Measurements from ENCODE around the gene RASA2. TPM values are rescaled to one million over a fixed set of nuclear protein-coding genes. Genes with fewer than 3 reads are reported as not detected.

The RASA2 gene
- total RNA-seq, 1 donor from 2014 or later = 13.2 TPM

DNA sequence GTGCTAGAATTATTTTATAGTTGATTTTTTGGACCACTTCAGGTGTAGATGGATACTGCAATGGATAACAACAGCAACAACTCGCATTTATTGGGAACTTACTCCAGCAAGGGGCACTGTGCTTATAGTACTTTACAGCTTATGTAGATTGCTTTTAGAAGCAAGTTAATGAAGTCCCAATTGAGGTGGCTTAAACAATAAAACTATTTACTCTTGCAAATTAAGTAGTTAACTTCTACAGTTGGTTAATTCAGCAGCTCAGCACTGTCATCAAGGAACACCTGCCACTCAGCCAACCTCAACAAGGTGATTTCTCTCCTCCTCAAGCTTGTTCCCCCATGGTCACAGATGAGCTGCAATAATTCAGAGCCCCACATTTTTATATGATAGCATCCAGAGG lies 124.1 kb downstream of the RASA2 start:
- no peak overlapping the region for H3K27ac Mint-ChIP-seq (ENCODE audit: unreplicated experiment)
- TF ChIP-seq, protein P1, sequence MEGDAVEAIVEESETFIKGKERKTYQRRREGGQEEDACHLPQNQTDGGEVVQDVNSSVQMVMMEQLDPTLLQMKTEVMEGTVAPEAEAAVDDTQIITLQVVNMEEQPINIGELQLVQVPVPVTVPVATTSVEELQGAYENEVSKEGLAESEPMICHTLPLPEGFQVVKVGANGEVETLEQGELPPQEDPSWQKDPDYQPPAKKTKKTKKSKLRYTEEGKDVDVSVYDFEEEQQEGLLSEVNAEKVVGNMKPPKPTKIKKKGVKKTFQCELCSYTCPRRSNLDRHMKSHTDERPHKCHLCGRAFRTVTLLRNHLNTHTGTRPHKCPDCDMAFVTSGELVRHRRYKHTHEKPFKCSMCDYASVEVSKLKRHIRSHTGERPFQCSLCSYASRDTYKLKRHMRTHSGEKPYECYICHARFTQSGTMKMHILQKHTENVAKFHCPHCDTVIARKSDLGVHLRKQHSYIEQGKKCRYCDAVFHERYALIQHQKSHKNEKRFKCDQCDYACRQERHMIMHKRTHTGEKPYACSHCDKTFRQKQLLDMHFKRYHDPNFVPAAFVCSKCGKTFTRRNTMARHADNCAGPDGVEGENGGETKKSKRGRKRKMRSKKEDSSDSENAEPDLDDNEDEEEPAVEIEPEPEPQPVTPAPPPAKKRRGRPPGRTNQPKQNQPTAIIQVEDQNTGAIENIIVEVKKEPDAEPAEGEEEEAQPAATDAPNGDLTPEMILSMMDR (IDR thresholded peaks at IDR 0.05; ENCODE audit: partially characterized antibody, unreplicated experiment) = no peak
- no peak overlapping the region for H3K4me3 Mint-ChIP-seq (ENCODE audit: unreplicated experiment)
- DNase-seq = no peak
- H3K27me3 Mint-ChIP-seq (ENCODE audit: unreplicated experiment) = no peaks in the 10 kb centered on the region
- H3K36me3 Mint-ChIP-seq (ENCODE audit: unreplicated experiment) = no peaks in the 10 kb centered on the region
- H3K9me3 Mint-ChIP-seq (ENCODE audit: unreplicated experiment) = no peaks in the 10 kb centered on the region
- no peaks in the 10 kb centered on the region for H3K4me1 Mint-ChIP-seq (ENCODE audit: low read depth, unreplicated experiment)

DNA sequence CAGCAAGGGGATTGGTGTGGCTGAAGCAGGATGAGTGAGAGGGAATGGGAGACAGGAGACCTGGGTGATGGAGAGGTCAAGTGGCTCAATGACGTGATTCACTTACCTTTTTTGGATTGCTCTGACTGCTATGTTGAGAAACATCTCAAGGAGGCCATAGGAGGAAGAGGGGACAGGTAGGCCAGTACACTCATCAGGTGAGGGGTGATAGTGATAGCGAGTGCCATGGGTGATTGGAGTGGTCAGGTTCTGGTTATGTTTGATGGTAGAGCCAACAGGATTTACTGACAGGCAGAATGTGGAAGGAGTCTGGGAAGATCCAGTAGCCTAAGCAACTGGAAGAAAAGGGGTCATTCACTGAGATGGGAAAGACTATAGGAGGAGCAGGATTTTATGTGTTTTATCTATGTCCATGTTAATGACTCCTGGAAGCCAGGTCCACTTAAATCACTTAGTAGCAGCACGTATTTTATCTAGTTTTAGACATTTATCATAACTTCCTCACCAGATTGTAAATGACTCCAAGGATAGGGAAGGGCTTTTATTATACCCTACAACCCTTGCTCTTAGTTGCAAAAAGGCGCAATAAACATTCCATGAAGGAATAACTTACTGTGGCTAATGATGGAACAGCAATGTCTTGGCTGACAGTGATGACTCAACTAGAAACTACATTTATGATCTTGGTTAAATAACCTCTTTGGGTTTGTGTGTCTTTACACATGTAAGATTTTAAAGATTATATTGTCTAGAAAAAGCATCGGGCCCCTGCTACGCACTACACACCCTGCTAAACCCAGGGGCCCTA lies 131.5 kb downstream of the RASA2 start:
- DNase-seq = no peak
- Mint-ChIP-seq H3K4me3 (ENCODE audit: unreplicated experiment) (no peak overlapping the region), H3K27ac (ENCODE audit: unreplicated experiment) (no peak overlapping the region), H3K9me3 (ENCODE audit: unreplicated experiment) (no peaks in the 10 kb centered on the region), H3K36me3 (ENCODE audit: unreplicated experiment) (no peaks in the 10 kb centered on the region), H3K4me1 (ENCODE audit: low read depth, unreplicated experiment) (no peaks in the 10 kb centered on the region), H3K27me3 (ENCODE audit: unreplicated experiment) (no peaks in the 10 kb centered on the region)
- TF ChIP-seq, protein P1 (IDR thresholded peaks at IDR 0.05; ENCODE audit: partially characterized antibody, unreplicated experiment) = no peak

DNA sequence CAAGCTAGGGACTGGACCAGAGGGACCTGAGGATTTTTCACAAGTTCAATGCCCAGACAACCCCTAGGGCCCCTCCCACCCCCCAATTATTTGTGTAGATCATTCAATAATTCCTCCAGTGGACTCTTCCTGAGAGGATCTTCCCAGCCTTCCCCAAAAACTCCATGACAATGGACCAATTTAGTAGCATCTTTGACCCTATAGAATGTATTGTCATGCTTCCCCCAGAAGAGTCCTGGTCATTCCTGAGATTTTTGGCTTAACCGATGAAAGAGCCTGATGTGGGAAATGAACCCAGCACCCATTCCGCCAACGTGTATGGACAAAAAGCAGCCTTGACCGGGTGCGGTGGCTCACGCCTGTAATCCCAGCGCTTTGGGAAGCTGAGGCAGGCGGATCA lies 132.1 kb downstream of the RASA2 start:
- no peaks in the 10 kb centered on the region for H3K4me1 Mint-ChIP-seq (ENCODE audit: low read depth, unreplicated experiment)
- DNase-seq = no peak
- no peaks in the 10 kb centered on the region for H3K9me3 Mint-ChIP-seq (ENCODE audit: unreplicated experiment)
- no peak overlapping the region for H3K4me3 Mint-ChIP-seq (ENCODE audit: unreplicated experiment)
- H3K27me3 Mint-ChIP-seq (ENCODE audit: unreplicated experiment) = no peaks in the 10 kb centered on the region
- no peak overlapping the region for H3K27ac Mint-ChIP-seq (ENCODE audit: unreplicated experiment)
- no peaks in the 10 kb centered on the region for H3K36me3 Mint-ChIP-seq (ENCODE audit: unreplicated experiment)
- TF ChIP-seq, protein P1 (IDR thresholded peaks at IDR 0.05; ENCODE audit: partially characterized antibody, unreplicated experiment) = no peak

DNA sequence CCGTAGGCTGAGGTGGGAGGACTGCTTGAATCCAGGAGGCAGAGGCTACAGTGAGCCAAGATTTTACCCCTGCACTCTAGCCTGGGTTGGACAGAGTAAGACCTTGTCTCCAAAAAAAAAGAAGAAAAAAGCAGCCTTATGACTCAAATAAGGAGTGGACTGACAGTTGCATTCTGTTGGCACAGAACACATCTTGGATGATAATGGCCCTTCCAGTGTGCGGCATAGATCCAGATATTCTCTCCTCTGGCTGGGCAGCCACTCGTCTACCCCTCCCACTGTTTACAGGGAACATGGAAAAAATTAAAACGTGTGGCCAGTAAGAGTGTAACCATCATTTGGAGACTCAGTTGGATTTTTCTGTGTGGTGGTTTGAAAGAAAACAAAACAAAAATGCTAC lies 132.6 kb downstream of the RASA2 start:
- no peaks in the 10 kb centered on the region for H3K4me1 Mint-ChIP-seq (ENCODE audit: low read depth, unreplicated experiment)
- H3K27me3 Mint-ChIP-seq (ENCODE audit: unreplicated experiment) = no peaks in the 10 kb centered on the region
- H3K4me3 Mint-ChIP-seq (ENCODE audit: unreplicated experiment) = no peak overlapping the region
- no peaks in the 10 kb centered on the region for H3K36me3 Mint-ChIP-seq (ENCODE audit: unreplicated experiment)
- TF ChIP-seq, protein P1 (IDR thresholded peaks at IDR 0.05; ENCODE audit: partially characterized antibody, unreplicated experiment) = no peak
- no peak overlapping the region for H3K27ac Mint-ChIP-seq (ENCODE audit: unreplicated experiment)
- no peak for DNase-seq
- H3K9me3 Mint-ChIP-seq (ENCODE audit: unreplicated experiment) = no peaks in the 10 kb centered on the region

DNA sequence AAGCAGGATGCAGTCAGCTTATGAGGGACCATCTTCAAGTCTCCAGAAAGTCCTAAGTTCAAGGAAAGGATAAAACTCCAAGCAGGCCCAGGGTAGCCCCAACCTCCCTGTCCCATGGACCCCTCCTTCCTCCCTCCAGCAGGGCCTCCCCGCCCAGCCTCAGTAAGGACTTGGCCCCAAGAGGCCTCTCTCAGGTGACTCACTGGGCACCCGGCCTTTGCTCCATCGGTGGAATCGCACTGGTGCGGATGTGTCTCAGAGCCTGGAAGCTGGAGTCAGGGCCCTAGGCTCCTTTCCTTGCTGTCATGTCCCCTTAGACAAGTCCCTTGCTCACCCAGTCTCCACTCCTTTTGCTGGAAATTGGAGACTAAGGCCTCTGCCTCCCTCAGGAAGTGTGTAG lies 136.9 kb downstream of the RASA2 start:
- peaks cover 2% of the 10 kb centered on the region for H3K36me3 Mint-ChIP-seq (ENCODE audit: unreplicated experiment)
- no peak overlapping the region for H3K4me3 Mint-ChIP-seq (ENCODE audit: unreplicated experiment)
- H3K9me3 Mint-ChIP-seq (ENCODE audit: unreplicated experiment) = peaks cover 6% of the 10 kb centered on the region
- no peaks in the 10 kb centered on the region for H3K4me1 Mint-ChIP-seq (ENCODE audit: low read depth, unreplicated experiment)
- no peaks in the 10 kb centered on the region for H3K27me3 Mint-ChIP-seq (ENCODE audit: unreplicated experiment)
- DNase-seq = no peak
- TF ChIP-seq, protein P1 (IDR thresholded peaks at IDR 0.05; ENCODE audit: partially characterized antibody, unreplicated experiment) = no peak
- no peak overlapping the region for H3K27ac Mint-ChIP-seq (ENCODE audit: unreplicated experiment)

All from glutamatergic neuron (in vitro differentiated cells).